Neutrophil (primary cell): ENCODE results near the gene MEIKIN.
A peak's percentile ranks its signal among the peaks of the same experiment; 100 is the strongest.

Source experiments
- H3K27ac ChIP-seq: fragments of 200-600 bp; sonication (generic); 2 replicates; pipeline ENCODE4 v1.5.1; 2016; ENCODE audit warnings: mild to moderate bottlenecking, moderate library complexity
- H3K27me3 ChIP-seq: fragments of 200-600 bp; sonication (generic); 2 replicates; pipeline ENCODE4 v1.6.0; 2016; ENCODE audit warnings: mild to moderate bottlenecking
- H3K36me3 ChIP-seq: fragments of 200-600 bp; sonication (generic); 2 replicates; pipeline ENCODE4 v1.5.1; 2017
- H3K4me1 ChIP-seq, 2 experiments: fragments of 200-600 bp in 1 of 2; sonication (generic) in 1 of 2; 1 replicate in 1 of 2; 2 replicates in 1 of 2; pipeline versions ENCODE4 v1.5.1 to v1.6.1; 2013 to 2016; ENCODE audit warnings: low read depth in 1 of 2, low read length in 1 of 2, mild to moderate bottlenecking in 1 of 2, moderate library complexity in 1 of 2; ENCODE audit not compliant: control insufficient read depth in 1 of 2, insufficient read depth in 1 of 2
- H3K4me3 ChIP-seq, 2 experiments: fragments of 200-600 bp in 1 of 2; sonication (generic) in 1 of 2; 1 replicate in 1 of 2; 2 replicates in 1 of 2; pipeline ENCODE4 v1.5.1; 2013 to 2016; ENCODE audit warnings: low read depth in 1 of 2, low read length in 1 of 2, mild to moderate bottlenecking in 1 of 2, moderate library complexity in 1 of 2
- H3K9me3 ChIP-seq: fragments of 200-600 bp; sonication (generic); 2 replicates; pipeline ENCODE4 v1.5.1; 2016
- CTCF ChIP-seq: fragments of 200-600 bp; sonication (generic); IDR thresholded peaks from 2 replicates; pipeline ENCODE4 v1.5.1; 2016; ENCODE audit warnings: antibody characterized with exemption

The MEIKIN gene

GRCh38 chr5:131795879-131796792 lies 149.3 kb downstream of the MEIKIN start:
- Histone ChIP-seq H3K4me1 (peaks cover 38 to 40% of the 10 kb centered on the region in 2 experiments), H3K4me3 (peak overlapping the region; percentile 88 to 96), H3K27ac (peak overlapping the region; percentile 95), H3K9me3 (no peaks in the 10 kb centered on the region), H3K27me3 (no peaks in the 10 kb centered on the region), H3K36me3 (no peaks in the 10 kb centered on the region)
- no peak for TF ChIP-seq CTCF

GRCh38 chr5:131795228-131795627 lies 150.2 kb downstream of the MEIKIN start:
- no peak for TF ChIP-seq CTCF
- H3K4me3 ChIP-seq, result peak overlapping the region; percentile 88 to 96
- H3K9me3 ChIP-seq, result no peaks in the 10 kb centered on the region
- peak overlapping the region; percentile 95 for H3K27ac ChIP-seq
- peaks cover 38 to 40% of the 10 kb centered on the region in 2 experiments for H3K4me1 ChIP-seq
- no peaks in the 10 kb centered on the region for H3K27me3 ChIP-seq
- H3K36me3 ChIP-seq, result no peaks in the 10 kb centered on the region

GRCh38 chr5:131794586-131794985 lies 150.9 kb downstream of the MEIKIN start:
- Histone ChIP-seq H3K9me3 (no peaks in the 10 kb centered on the region), H3K27me3 (no peaks in the 10 kb centered on the region), H3K27ac (peak overlapping the region; percentile 95), H3K36me3 (no peaks in the 10 kb centered on the region), H3K4me3 (peak overlapping the region; percentile 88 to 96), H3K4me1 (peaks cover 38 to 44% of the 10 kb centered on the region in 2 experiments)
- TF ChIP-seq CTCF, result peak; percentile 60

- H3K36me3 ChIP-seq, result no peaks in the 10 kb centered on the region
- no peaks in the 10 kb centered on the region for H3K27me3 ChIP-seq
- H3K4me1 ChIP-seq, result peaks cover 37 to 44% of the 10 kb centered on the region in 2 experiments
- H3K9me3 ChIP-seq, result no peaks in the 10 kb centered on the region
- H3K4me3 ChIP-seq, result no peak overlapping the region
- peak overlapping the region; percentile 28 for H3K27ac ChIP-seq
- no peak for TF ChIP-seq CTCF
Measured at GRCh38 chr5:131792896-131793295, 152.6 kb downstream of the MEIKIN start.

- TF ChIP-seq CTCF, result no peak
- H3K27ac ChIP-seq, result no peak overlapping the region
- H3K27me3 ChIP-seq, result no peaks in the 10 kb centered on the region
- H3K36me3 ChIP-seq, result no peaks in the 10 kb centered on the region
- H3K4me3 ChIP-seq, result no peak overlapping the region
- H3K9me3 ChIP-seq, result no peaks in the 10 kb centered on the region
- H3K4me1 ChIP-seq, result peaks cover 30 to 44% of the 10 kb centered on the region in 2 experiments
Measured at GRCh38 chr5:131791866-131792265, 153.6 kb downstream of the MEIKIN start.
